PFSK-1 (cell line): ENCODE results near the gene RBKS.

Source experiments
- POLR2AphosphoS5 ChIP-seq: IDR thresholded peaks from 2 replicates; pipeline ENCODE4 v1.6.1; 2012; ENCODE audit warnings: low read depth, mild to moderate bottlenecking, control low read depth, low read length, moderate library complexity
- TAF1 ChIP-seq: IDR thresholded peaks from 2 replicates; pipeline ENCODE4 v1.6.1; 2012; ENCODE audit warnings: low read length, control low read depth, borderline replicate concordance; ENCODE audit not compliant: insufficient read depth

DNA sequence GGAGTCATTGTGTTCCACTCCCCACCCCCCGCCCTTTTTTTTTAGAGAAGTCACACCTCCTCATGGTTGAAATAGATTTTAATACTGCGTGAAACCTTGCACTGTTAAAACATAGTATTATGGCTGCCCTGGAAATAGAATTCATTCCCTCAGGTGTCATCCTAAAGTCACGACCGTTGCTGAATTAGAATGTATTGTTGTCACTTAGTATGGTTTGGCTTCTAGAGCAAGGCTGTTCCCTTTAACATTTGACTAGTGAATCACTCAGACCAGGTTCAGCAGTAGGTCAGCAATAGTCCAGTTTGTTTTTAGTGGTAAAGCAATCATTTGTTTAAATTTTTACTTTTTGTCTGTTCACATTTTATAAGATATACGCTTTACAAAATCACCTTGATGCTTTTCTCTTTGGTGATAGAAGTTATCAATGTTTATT is 1.5 kb upstream of the RBKS start:
- TF ChIP-seq POLR2AphosphoS5 = no peak
- TF ChIP-seq TAF1 = no peak
